Loucy (cell line): Measurements from ENCODE around the gene ADAMTS16.

Experiments
- H2AFZ ChIP-seq: fragments of 200-600 bp; sonication (generic); 2 replicates; pipeline ENCODE4 v1.6.0; 2016; ENCODE audit warnings: antibody characterized with exemption, mild to moderate bottlenecking, low read length, moderate library complexity
- H3F3A ChIP-seq: fragments of 200-600 bp; 2 replicates; pipeline ENCODE4 v1.6.0; 2016; ENCODE audit warnings: antibody characterized with exemption, low read depth, mild to moderate bottlenecking
- H3K27me3 ChIP-seq: fragments of 200-600 bp; sonication (generic); 2 replicates; pipeline ENCODE4 v1.6.1; 2014; ENCODE audit warnings: low read length, mild to moderate bottlenecking; ENCODE audit not compliant: insufficient read depth, poor library complexity, severe bottlenecking
- H3K36me3 ChIP-seq: fragments of 200-600 bp; sonication (generic); 2 replicates; pipeline ENCODE4 v1.6.1; 2016; ENCODE audit warnings: low read length; ENCODE audit not compliant: insufficient read depth
- H3K4me1 ChIP-seq: fragments of 200-600 bp; sonication (generic); 2 replicates; pipeline ENCODE4 v1.5.1; 2014; ENCODE audit warnings: low read length, mild to moderate bottlenecking; ENCODE audit not compliant: insufficient read depth, poor library complexity, severe bottlenecking
- H3K4me2 ChIP-seq: fragments of 200-600 bp; sonication (generic); 2 replicates; pipeline ENCODE4 v1.6.0; 2014; ENCODE audit warnings: antibody characterized with exemption, low read length, low read depth, mild to moderate bottlenecking; ENCODE audit not compliant: poor library complexity, severe bottlenecking
- H3K4me3 ChIP-seq: fragments of 200-600 bp; sonication (generic); 2 replicates; pipeline ENCODE4 v1.5.1; 2014; ENCODE audit warnings: low read length, mild to moderate bottlenecking, mixed read lengths; ENCODE audit not compliant: poor library complexity, severe bottlenecking
- H3K79me2 ChIP-seq: fragments of 200-600 bp; sonication (generic); 2 replicates; pipeline ENCODE4 v1.6.1; 2014; ENCODE audit warnings: low read length; ENCODE audit not compliant: insufficient read depth
- H3K9ac ChIP-seq: fragments of 200-600 bp; sonication (generic); 2 replicates; pipeline ENCODE4 v1.6.0; 2014; ENCODE audit warnings: mild to moderate bottlenecking, low read depth, low read length, moderate library complexity; ENCODE audit not compliant: poor library complexity, severe bottlenecking
- H3K9me2 ChIP-seq: fragments of 200-600 bp; sonication (generic); replicated peaks from 2 replicates; pipeline ENCODE4 v1.6.1; 2016; ENCODE audit warnings: low read depth, low read length, mixed read lengths
- H3K9me3 ChIP-seq: fragments of 200-600 bp; sonication (generic); 2 replicates; pipeline ENCODE4 v1.6.1; 2014; ENCODE audit warnings: mild to moderate bottlenecking, antibody characterized with exemption, low read length, low read depth; ENCODE audit not compliant: insufficient read depth
- H4K20me1 ChIP-seq: fragments of 200-600 bp; sonication (generic); 2 replicates; pipeline ENCODE4 v1.6.0; 2014; ENCODE audit warnings: antibody characterized with exemption, low read length, mild to moderate bottlenecking; ENCODE audit not compliant: insufficient read depth, poor library complexity, severe bottlenecking
- CTCF ChIP-seq: fragments of 200-600 bp; sonication (generic); conservative IDR thresholded peaks from 2 replicates; pipeline ENCODE4 v1.5.1; 2014; ENCODE audit warnings: mild to moderate bottlenecking, antibody characterized with exemption, low read length
- EZH2phosphoT487 ChIP-seq: fragments of 200-600 bp; IDR thresholded peaks from 2 replicates; pipeline ENCODE4 v1.6.1; 2018; ENCODE audit warnings: antibody characterized with exemption, mild to moderate bottlenecking, moderate library complexity, borderline replicate concordance

ADAMTS16 gene

GRCh38 chr5:5178136-5178535 lies 38.0 kb downstream of the ADAMTS16 start:
- H3K27me3 ChIP-seq: no peaks in the 10 kb centered on the region
- H2AFZ ChIP-seq: no peak overlapping the region
- H3K9ac ChIP-seq: no peak overlapping the region
- no peaks in the 10 kb centered on the region for H3K36me3 ChIP-seq
- H3K9me3 ChIP-seq: no peaks in the 10 kb centered on the region; the same call in 1 of the 2 replicates
- H3K9me2 ChIP-seq: no peaks in the 10 kb centered on the region
- no peaks in the 10 kb centered on the region for H3K4me1 ChIP-seq
- H3K79me2 ChIP-seq: no peaks in the 10 kb centered on the region
- H3K4me2 ChIP-seq: no peak overlapping the region
- no peak overlapping the region for H3K4me3 ChIP-seq
- no peaks in the 10 kb centered on the region for H4K20me1 ChIP-seq
- H3F3A ChIP-seq: no peaks in the 10 kb centered on the region
- TF ChIP-seq EZH2phosphoT487 (no peak), CTCF (no peak)

- H3K9me2 ChIP-seq: no peaks in the 10 kb centered on the region
- no peaks in the 10 kb centered on the region for H3K27me3 ChIP-seq
- no peaks in the 10 kb centered on the region for H3K36me3 ChIP-seq
- H4K20me1 ChIP-seq: no peaks in the 10 kb centered on the region
- H3K9me3 ChIP-seq: no peaks in the 10 kb centered on the region; the same call in 1 of the 2 replicates
- H2AFZ ChIP-seq: no peak overlapping the region
- H3K4me3 ChIP-seq: no peak overlapping the region
- no peaks in the 10 kb centered on the region for H3K4me1 ChIP-seq
- H3K4me2 ChIP-seq: no peak overlapping the region
- no peak overlapping the region for H3K9ac ChIP-seq
- TF ChIP-seq EZH2phosphoT487 (no peak), CTCF (no peak)
- H3K79me2 ChIP-seq: no peaks in the 10 kb centered on the region
- H3F3A ChIP-seq: no peaks in the 10 kb centered on the region
Observed at GRCh38 chr5:5178580-5178979, 38.5 kb downstream of the ADAMTS16 start.

GRCh38 chr5:5179079-5179478 lies 38.9 kb downstream of the ADAMTS16 start:
- H3K9me3 ChIP-seq: no peaks in the 10 kb centered on the region; the same call in 1 of the 2 replicates
- H3K36me3 ChIP-seq: no peaks in the 10 kb centered on the region
- H3K4me3 ChIP-seq: no peak overlapping the region
- H2AFZ ChIP-seq: no peak overlapping the region
- H3K4me1 ChIP-seq: no peaks in the 10 kb centered on the region
- H3K27me3 ChIP-seq: no peaks in the 10 kb centered on the region
- no peak overlapping the region for H3K9ac ChIP-seq
- TF ChIP-seq EZH2phosphoT487 (no peak), CTCF (no peak)
- no peaks in the 10 kb centered on the region for H4K20me1 ChIP-seq
- H3K9me2 ChIP-seq: no peaks in the 10 kb centered on the region
- no peaks in the 10 kb centered on the region for H3K79me2 ChIP-seq
- no peak overlapping the region for H3K4me2 ChIP-seq
- no peaks in the 10 kb centered on the region for H3F3A ChIP-seq
